HepG2 (cell line): ENCODE results near the gene DGAT2L6. TPM values are rescaled to one million over a fixed set of nuclear protein-coding genes. Genes with fewer than 3 reads are reported as not detected.

Experiments
- BHLHE40 ChIP-seq: IDR thresholded peaks from 2 replicates; pipeline ENCODE4 v1.6.1; 2011; ENCODE audit warnings: low read length, improper control_type of control experiment
- CREB3 ChIP-seq: sonication (generic); formaldehyde crosslinking; IDR thresholded peaks from 2 replicates; pipeline ENCODE4 v1.5.0; 2020; ENCODE audit warnings: missing genetic modification reagents
- FOSL2 ChIP-seq: sonication (generic); formaldehyde crosslinking; IDR thresholded peaks from 2 replicates; pipeline ENCODE4 v1.4.0; 2020; ENCODE audit warnings: missing genetic modification reagents
- FOXC1 ChIP-seq: sonication (generic); formaldehyde crosslinking; IDR thresholded peaks from 2 replicates; pipeline ENCODE4 v1.8.0; 2022; ENCODE audit warnings: mild to moderate bottlenecking, missing genetic modification reagents, borderline replicate concordance
- GPN1 ChIP-seq: sonication (generic); formaldehyde crosslinking; IDR thresholded peaks from 2 replicates; pipeline ENCODE4 v1.5.1; 2020; ENCODE audit warnings: missing genetic modification reagents, borderline replicate concordance
- HNF1B ChIP-seq: sonication (generic); formaldehyde crosslinking; IDR thresholded peaks from 2 replicates; pipeline ENCODE4 v1.5.1; 2020; ENCODE audit warnings: mild to moderate bottlenecking, moderate library complexity, missing genetic modification reagents
- HOXA5 ChIP-seq: sonication (generic); formaldehyde crosslinking; IDR thresholded peaks from 2 replicates; pipeline ENCODE4 v1.4.0; 2020; ENCODE audit warnings: missing genetic modification reagents
- JUN ChIP-seq: sonication (generic); formaldehyde crosslinking; IDR thresholded peaks from 2 replicates; pipeline ENCODE4 v1.4.0; 2020; ENCODE audit warnings: mild to moderate bottlenecking, missing genetic modification reagents
- MAFG ChIP-seq: sonication (generic); formaldehyde crosslinking; IDR thresholded peaks from 2 replicates; pipeline ENCODE4 v1.5.1; 2020; ENCODE audit warnings: mild to moderate bottlenecking, missing genetic modification reagents
- PLRG1 ChIP-seq: fragments of 450-650 bp; conservative IDR thresholded peaks from 2 replicates; pipeline ENCODE4 v1.6.1; 2016
- PRDM10 ChIP-seq: sonication (generic); formaldehyde crosslinking; IDR thresholded peaks from 2 replicates; pipeline ENCODE4 v1.4.0; 2020; ENCODE audit warnings: low read depth, missing genetic modification reagents
- TP53 ChIP-seq: sonication (generic); formaldehyde crosslinking; conservative IDR thresholded peaks from 2 replicates; pipeline ENCODE4 v1.4.0; 2020; ENCODE audit warnings: missing genetic modification reagents
- ZNF225 ChIP-seq: sonication (generic); formaldehyde crosslinking; IDR thresholded peaks from 2 replicates; pipeline ENCODE4 v1.4.0; 2020; ENCODE audit warnings: mild to moderate bottlenecking, missing genetic modification reagents
- ZNF382 ChIP-seq: sonication (generic); formaldehyde crosslinking; IDR thresholded peaks from 2 replicates; pipeline ENCODE4 v1.5.0; 2020; ENCODE audit warnings: missing genetic modification reagents, mild to moderate bottlenecking, borderline replicate concordance
- ZNF501 ChIP-seq: sonication (generic); formaldehyde crosslinking; IDR thresholded peaks from 2 replicates; pipeline ENCODE4 v1.5.1; 2020; ENCODE audit warnings: mild to moderate bottlenecking, moderate library complexity, missing genetic modification reagents
- ZNF569 ChIP-seq: sonication (generic); formaldehyde crosslinking; IDR thresholded peaks from 2 replicates; pipeline ENCODE4 v1.5.0; 2020; ENCODE audit warnings: mild to moderate bottlenecking, missing genetic modification reagents, moderate library complexity, borderline replicate concordance
- ZNF574 ChIP-seq: sonication (generic); formaldehyde crosslinking; IDR thresholded peaks from 2 replicates; pipeline ENCODE4 v1.4.0; 2020; ENCODE audit warnings: missing genetic modification reagents
- ZNF639 ChIP-seq: conservative IDR thresholded peaks from 2 replicates; pipeline ENCODE4 v1.6.1; 2018; ENCODE audit warnings: missing genetic modification reagents
- ZNF670 ChIP-seq: sonication (generic); formaldehyde crosslinking; IDR thresholded peaks from 2 replicates; pipeline ENCODE4 v1.8.0; 2022; ENCODE audit warnings: mild to moderate bottlenecking, missing genetic modification reagents, borderline replicate concordance
- polyA plus RNA-seq, 8 experiments: library from polyadenylated mRNA; depleted of rRNA in 3 of 8; stranded (reverse) in 7 of 8; unstranded in 1 of 8; fragments of >200 nt; fragmentation: Illumina TruSeq in 4 of 8; extraction: Trizol in 4 of 8; gene quantifications; 2 replicates each; pipeline versions ENCODE4 v1.2.1 to v1.2.3, GENCODE V29; 2011 to 2016; ENCODE audit warnings: low read depth in 4 of 8, missing spikeins in 1 of 8, mixed read lengths in 1 of 8; ENCODE audit not compliant: insufficient read depth in 1 of 8
- total RNA-seq, 5 experiments: library from RNA; depleted of rRNA; stranded (reverse); fragments of >200 nt; fragmentation: Illumina TruSeq; extraction: Trizol; gene quantifications; 2 replicates each; pipeline ENCODE4 v1.2.3, GENCODE V29; 2016; ENCODE audit warnings: low read depth in 1 of 5

The DGAT2L6 gene
- total and polyA plus RNA-seq, 2 of the 13 experiments (the other 11 are each of a cell fraction or from before 2014, with no cell fraction given): not detected

GRCh38 chrX:70133303-70134115, 43.8 kb upstream of the DGAT2L6 start, which contains the start of gene IGBP1 (continued):
- no peak for TF ChIP-seq MAFG (CRISPR knock-in tag)
- peak; percentile 43; the same call in 1 of the 2 replicates for TF ChIP-seq ZNF501 (CRISPR knock-in tag)
- TF ChIP-seq BHLHE40: no peak
- TF ChIP-seq ZNF382: no peak
- TF ChIP-seq ZNF574: peak; percentile 13; the same call in 1 of the 2 replicates
- no peak for TF ChIP-seq ZNF569
- no peak for TF ChIP-seq CREB3
- TF ChIP-seq JUN (CRISPR knock-in tag): no peak
- no peak for TF ChIP-seq PLRG1
- no peak for TF ChIP-seq FOSL2
- 0 out of 2 replicates have a peak, but pooled peaks have one; percentile 21 for TF ChIP-seq HNF1B (CRISPR knock-in tag)
- TF ChIP-seq FOXC1: no peak
- no peak for TF ChIP-seq TP53 (CRISPR knock-in tag)
- no peak for TF ChIP-seq PRDM10 (CRISPR knock-in tag)
- TF ChIP-seq GPN1: no peak
- TF ChIP-seq ZNF670 (CRISPR knock-in tag): no peak
- no peak for TF ChIP-seq ZNF225 (CRISPR knock-in tag)
- no peak for TF ChIP-seq HOXA5 (CRISPR knock-in tag)
- TF ChIP-seq ZNF639 (CRISPR knock-in tag): 0 out of 2 replicates have a peak, but pooled peaks have one; percentile 21
